HCT116 (cell line): ENCODE results near the gene CDK8. TPM values are rescaled to one million over a fixed set of nuclear protein-coding genes. Genes with fewer than 3 reads are reported as not detected.

Experiments used
- ATAC-seq: fragments of 200-7000 bp; cut with Tn5 transposase; 2 replicates; pipeline ENCODE4 v1.9.1; 2020; ENCODE audit warnings: mild to moderate bottlenecking, moderate library complexity
- BruUV-seq: library from RNA; stranded (reverse); fragments of 400-500 nt; replicated peaks from 2 replicates; lab custom pipeline; 2021; lab: Mats Ljungman, UMichigan
- CTCF ChIA-PET: fragments of 300-600 bp; sonication (Branson Sonifier 250); formaldehyde crosslinking; loops from one replicate; lab custom pipeline; 2021; ENCODE audit warnings: antibody characterized with exemption; lab: Charles Lee
- POLR2A ChIA-PET: fragments of 300-600, 350-600 bp; sonication (Branson Sonifier 250); formaldehyde crosslinking; loops from one replicate; lab custom pipeline; 2021; ENCODE audit warnings: antibody characterized with exemption; lab: Charles Lee
- RAD21 ChIA-PET, 2 experiments: fragments of 300-600 bp; sonication (Branson Sonifier 250); formaldehyde crosslinking; loops; one replicate each; lab custom pipeline; 2023; ENCODE audit warnings: low total read pairs in 2 of 2; ENCODE audit not compliant: uncharacterized antibody in 2 of 2, unreplicated experiment in 2 of 2, low non-redundant PET in 1 of 2; lab: Charles Lee
- DNase-seq: peaks from one replicate; pipeline ENCODE4 v3.0.0-alpha.2; 2010; ENCODE audit warnings: low read depth, low spot score
- H2AFZ ChIP-seq: fragments of 200-600 bp; shearing (Covaris generic), sonication (generic); 2 replicates; pipeline ENCODE4 v1.6.1; 2017; ENCODE audit warnings: low read depth, mixed run types, mixed read lengths, antibody characterized with exemption, low read length; ENCODE audit not compliant: poor library complexity, severe bottlenecking
- H3K27ac ChIP-seq: 2 replicates; pipeline ENCODE4 v1.5.1; 2012; ENCODE audit warnings: low read depth, low read length
- H3K27me3 ChIP-seq: fragments of 200-600 bp; sonication (generic); 2 replicates; pipeline ENCODE4 v1.6.1; 2016; ENCODE audit warnings: mixed run types, low read length, mixed read lengths; ENCODE audit not compliant: insufficient read depth
- H3K36me3 ChIP-seq, 2 experiments: fragments of 200-500 bp in 1 of 2; fragments of 200-600 bp in 1 of 2; sonication (Bioruptor generic) in 1 of 2; sonication (generic) in 1 of 2; 2 replicates each; pipeline versions ENCODE4 v1.5.1 to v1.6.1; 2014 to 2016; ENCODE audit warnings: low read length in 2 of 2, inconsistent platforms in 1 of 2, mixed read lengths in 1 of 2, mixed run types in 1 of 2; ENCODE audit not compliant: insufficient read depth in 2 of 2, control insufficient read depth in 1 of 2
- H3K4me1 ChIP-seq, 2 experiments: fragments of 200-600 bp in 1 of 2; sonication (generic) in 1 of 2; 2 replicates each; pipeline versions ENCODE4 v1.5.1 to v1.6.1; 2012 to 2017; ENCODE audit warnings: low read length in 2 of 2, inconsistent platforms in 1 of 2, mild to moderate bottlenecking in 1 of 2, mixed read lengths in 1 of 2, mixed run types in 1 of 2, moderate library complexity in 1 of 2; ENCODE audit not compliant: insufficient read depth in 2 of 2, control insufficient read depth in 1 of 2
- H3K4me2 ChIP-seq: fragments of 200-600 bp; sonication (generic); 2 replicates; pipeline ENCODE4 v1.6.1; 2017; ENCODE audit warnings: mixed run types, low read length, mixed read lengths
- H3K4me3 ChIP-seq, 2 experiments: fragments of 200-600 bp in 1 of 2; sonication (generic) in 1 of 2; replicated peaks in 1 of 2; 2 replicates each; pipeline ENCODE4 v1.5.1; 2011 to 2016; ENCODE audit warnings: low read length in 2 of 2, control low read depth in 1 of 2, low read depth in 1 of 2, mild to moderate bottlenecking in 1 of 2, mixed read lengths in 1 of 2, mixed run types in 1 of 2
- H3K79me2 ChIP-seq: fragments of 200-600 bp; sonication (generic); 2 replicates; pipeline ENCODE4 v1.6.1; 2017; ENCODE audit warnings: mild to moderate bottlenecking, mixed run types, low read length, moderate library complexity, mixed read lengths; ENCODE audit not compliant: insufficient read depth
- H3K9ac ChIP-seq: fragments of 200-600 bp; sonication (generic); 2 replicates; pipeline ENCODE4 v1.6.1; 2016; ENCODE audit warnings: low read length, mixed read lengths
- H3K9me2 ChIP-seq: fragments of 200-600 bp; sonication (generic), shearing (Covaris generic); 2 replicates; pipeline ENCODE4 v1.6.1; 2017; ENCODE audit warnings: mixed run types, mild to moderate bottlenecking, moderate library complexity; ENCODE audit not compliant: insufficient read depth
- H3K9me3 ChIP-seq, 2 experiments: fragments of 200-500 bp in 1 of 2; fragments of 200-600 bp in 1 of 2; sonication (Bioruptor generic) in 1 of 2; sonication (generic) in 1 of 2; 2 replicates each; pipeline ENCODE4 v1.6.1; 2014 to 2017; ENCODE audit warnings: low read length in 2 of 2, mixed read lengths in 2 of 2, inconsistent platforms in 1 of 2, low read depth in 1 of 2, mild to moderate bottlenecking in 1 of 2, mixed run types in 1 of 2, moderate library complexity in 1 of 2; ENCODE audit not compliant: control insufficient read depth in 1 of 2, insufficient read depth in 1 of 2
- H4K20me1 ChIP-seq: fragments of 200-600 bp; sonication (generic), shearing (Covaris generic); 2 replicates; pipeline ENCODE4 v1.6.1; 2017; ENCODE audit warnings: mixed run types, mild to moderate bottlenecking, moderate library complexity; ENCODE audit not compliant: insufficient read depth
- ATF3 ChIP-seq: IDR thresholded peaks from 2 replicates; pipeline ENCODE4 v1.6.1; 2012
- CBX3 ChIP-seq: IDR thresholded peaks from 2 replicates; pipeline ENCODE4 v1.6.1; 2012; ENCODE audit warnings: low read depth
- CEBPB ChIP-seq: IDR thresholded peaks from 2 replicates; pipeline ENCODE4 v1.6.1; 2012; ENCODE audit warnings: low read depth
- EGR1 ChIP-seq: IDR thresholded peaks from 2 replicates; pipeline ENCODE4 v1.6.1; 2012; ENCODE audit warnings: low read depth
- ELF1 ChIP-seq: IDR thresholded peaks from 2 replicates; pipeline ENCODE4 v1.6.1; 2012; ENCODE audit warnings: low read depth, borderline replicate concordance
- MAX ChIP-seq: IDR thresholded peaks from 2 replicates; pipeline ENCODE4 v1.6.1; 2012
- RAD21 ChIP-seq: IDR thresholded peaks from 2 replicates; pipeline ENCODE4 v1.6.1; 2012; ENCODE audit warnings: low read depth, mild to moderate bottlenecking
- REST ChIP-seq: IDR thresholded peaks from 2 replicates; pipeline ENCODE4 v1.6.1; 2012; ENCODE audit warnings: low read depth
- SP1 ChIP-seq: IDR thresholded peaks from 2 replicates; pipeline ENCODE4 v1.6.1; 2012; ENCODE audit warnings: low read depth
- SRF ChIP-seq: IDR thresholded peaks from 2 replicates; pipeline ENCODE4 v1.6.1; 2012; ENCODE audit warnings: low read depth
- TCF7L2 ChIP-seq: IDR thresholded peaks from 2 replicates; pipeline ENCODE4 v1.7.0; 2011; ENCODE audit warnings: borderline replicate concordance, inconsistent platforms; ENCODE audit not compliant: insufficient read depth, insufficient read length; ENCODE audit errors: extremely low read depth
- ZBTB33 ChIP-seq: IDR thresholded peaks from 2 replicates; pipeline ENCODE4 v1.6.1; 2011; ENCODE audit warnings: mild to moderate bottlenecking, low read length, moderate library complexity; ENCODE audit not compliant: insufficient replicate concordance; ENCODE audit errors: extremely low read depth
- ZFX ChIP-seq: fragments of 450-650 bp; IDR thresholded peaks from 2 replicates; pipeline ENCODE4 v1.6.1; 2017
- ZNF274 ChIP-seq: fragments of 200-500 bp; sonication (Bioruptor generic); IDR thresholded peaks from 2 replicates; pipeline ENCODE4 v1.6.1; 2014; ENCODE audit warnings: mild to moderate bottlenecking, low read depth, low read length, inconsistent platforms
- intact Hi-C: fragments of 100-400 bp; cut with micrococcal nuclease; formaldehyde crosslinking; loops from 2 replicates; pipeline ENCODE4 v1.10.0; 2022
- total RNA-seq: library from RNA; stranded (reverse); gene quantifications from one replicate; pipeline ENCODE4 v1.2.1, GENCODE V29; 2021; ENCODE audit not compliant: unreplicated experiment

CDK8 gene
- total RNA-seq, 1 experiment from 2014 or later, result 23.8 TPM

- BruUV-seq, result no TSS peak
- TF ChIP-seq TCF7L2, result no peak
- TF ChIP-seq SRF, result no peak
- no peak for TF ChIP-seq CEBPB
- no peak for TF ChIP-seq ATF3
- no peak for TF ChIP-seq EGR1
- no peak overlapping the region for H3K27ac ChIP-seq
- H3K4me3 ChIP-seq, result no peak overlapping the region
- ChIA-PET RAD21 (no interaction called here), CTCF (no interaction called here), POLR2A (no interaction called here)
- intact Hi-C loops, result no loop called here
- no peak overlapping the region for H2AFZ ChIP-seq
- ATAC-seq (no peak), DNase-seq (no peak)
- no peaks in the 10 kb centered on the region for H3K4me1 ChIP-seq
- peaks cover 58% of the 10 kb centered on the region for H3K79me2 ChIP-seq
- H3K9me3 ChIP-seq, result no peaks in the 10 kb centered on the region
- no peaks in the 10 kb centered on the region for H3K9me2 ChIP-seq
- no peak overlapping the region for H3K4me2 ChIP-seq
- no peaks in the 10 kb centered on the region for H4K20me1 ChIP-seq
- H3K36me3 ChIP-seq, result no peaks in the 10 kb centered on the region
- H3K27me3 ChIP-seq, result no peaks in the 10 kb centered on the region
- H3K9ac ChIP-seq, result no peak overlapping the region
Observed at GRCh38 chr13:26324867-26325266, 70.9 kb downstream of the CDK8 start.

GRCh38 chr13:26325876-26326275, 71.9 kb downstream of the CDK8 start:
- BruUV-seq, result no TSS peak
- H3K9ac ChIP-seq, result no peak overlapping the region
- intact Hi-C loops, result no loop called here

More at GRCh38 chr13:26325876-26326275, 71.9 kb downstream of the CDK8 start:
- no peaks in the 10 kb centered on the region for H3K36me3 ChIP-seq
- RAD21 ChIA-PET, result no interaction called here
- H3K79me2 ChIP-seq, result peaks cover 65% of the 10 kb centered on the region
- H3K9me3 ChIP-seq, result no peaks in the 10 kb centered on the region
- no peaks in the 10 kb centered on the region for H3K9me2 ChIP-seq
- ATAC-seq (no peak), DNase-seq (no peak)
- no peaks in the 10 kb centered on the region for H3K27me3 ChIP-seq
- POLR2A ChIA-PET, result no interaction called here
- H3K4me3 ChIP-seq, result no peak overlapping the region
- H4K20me1 ChIP-seq, result no peaks in the 10 kb centered on the region
- H3K4me2 ChIP-seq, result no peak overlapping the region
- no peaks in the 10 kb centered on the region for H3K4me1 ChIP-seq
- TF ChIP-seq RAD21, result no peak
- TF ChIP-seq ZBTB33, result no peak
- no peak for TF ChIP-seq ZFX
- TF ChIP-seq SP1, result no peak
- TF ChIP-seq ZNF274, result no peak
- no peak for TF ChIP-seq REST
- TF ChIP-seq CBX3, result no peak
- TF ChIP-seq SRF, result no peak
- no peak for TF ChIP-seq ATF3
- no peak for TF ChIP-seq MAX
- TF ChIP-seq ELF1, result no peak
- CTCF ChIA-PET, result no interaction called here
- H3K27ac ChIP-seq, result no peak overlapping the region
- no peak overlapping the region for H2AFZ ChIP-seq
